Stomach (tissue), 9 donors: ENCODE results near the gene SP4. TPM values are rescaled to one million over a fixed set of nuclear protein-coding genes. Genes with fewer than 3 reads are reported as not detected.

Experiments used
- DNase-seq, 2 donors: peaks; one replicate each; pipeline versions ENCODE4 v3.0.0 to v3.0.0-alpha.2; 2013 to 2019
- H3K27ac ChIP-seq, 5 donors: fragments of 200-600 bp in 4 of 5; sonication (generic) in 4 of 5; one replicate each; pipeline ENCODE4 v1.5.1; 2013 to 2019; ENCODE audit warnings: mild to moderate bottlenecking in 1 of 5, moderate library complexity in 1 of 5
- H3K27me3 ChIP-seq, 3 donors: fragments of 200-600 bp; sonication (generic); one replicate each; pipeline ENCODE4 v1.5.1; 2017 to 2019; ENCODE audit warnings: mixed run types in 1 of 3
- H3K36me3 ChIP-seq, 4 donors: fragments of 200-600 bp; sonication (generic); 1 replicate in 3 of 4; 2 replicates in 1 of 4; pipeline ENCODE4 v1.5.1; 2016 to 2019
- H3K4me1 ChIP-seq, 4 donors: fragments of 200-600 bp; sonication (generic); one replicate each; pipeline ENCODE4 v1.5.1; 2016 to 2019
- H3K4me3 ChIP-seq, 4 donors: fragments of 200-600 bp; sonication (generic) in 3 of 4; one replicate each; pipeline ENCODE4 v1.5.1; 2016 to 2019; ENCODE audit warnings: mild to moderate bottlenecking in 1 of 4
- H3K9me3 ChIP-seq, 4 donors: fragments of 200-600 bp; sonication (generic); one replicate each; pipeline ENCODE4 v1.5.1; 2016 to 2019
- EP300 ChIP-seq: sonication (generic); formaldehyde crosslinking; IDR thresholded peaks from one replicate; pipeline ENCODE4 v1.6.1; 2017; ENCODE audit warnings: antibody characterized with exemption
- POLR2A ChIP-seq, 4 donors: fragments of 450-650 bp; IDR thresholded peaks; one replicate each; pipeline ENCODE4 v1.6.1; 2016; ENCODE audit warnings: antibody characterized with exemption in 4 of 4, control low read depth in 2 of 4, mild to moderate bottlenecking in 1 of 4, moderate library complexity in 1 of 4
- POLR2AphosphoS5 ChIP-seq, 3 donors: sonication (generic); formaldehyde crosslinking; IDR thresholded peaks; one replicate each; pipeline ENCODE4 v1.6.1; 2016; ENCODE audit warnings: antibody characterized with exemption in 3 of 3
- WGBS, 5 donors: extraction: QIAGEN DNeasy Blood & Tissue Kit in 3 of 5; methylation state at CpG; one replicate each; pipeline versions ENCODE4 v1.1.5 to v1.1.7; 2013 to 2018; 5-methylcytosine and 5-hydroxymethylcytosine counted together
- intact Hi-C: fragments of 100-400 bp; cut with DNase I; formaldehyde crosslinking; loops from one replicate; pipeline ENCODE4 v1.15.1; 2023; ENCODE audit warnings: low total_unique reads
- polyA plus RNA-seq, 3 donors: library from polyadenylated mRNA; stranded (reverse); fragments of 200-250 nt; gene quantifications; one replicate each; pipeline ENCODE4 v1.2.3, GENCODE V29; 2013
- total RNA-seq, 5 donors: library from RNA; depleted of rRNA; stranded (reverse); fragments of >200 nt; gene quantifications; one replicate each; pipeline versions ENCODE4 v1.1.0 to v1.2.3, GENCODE V29; 2014 to 2016
- TF ChIP-seq, protein P1 (sequence below), 7 experiments: fragments of 450-650 bp in 4 of 7; fragments of 200-600 bp in 3 of 7; sonication (generic) in 3 of 7; IDR thresholded peaks; one replicate each; pipeline ENCODE4 v1.5.1; 2016 to 2019; ENCODE audit warnings: antibody characterized with exemption in 7 of 7, control low read depth in 2 of 7, mild to moderate bottlenecking in 1 of 7
- donor health status: healthy with polysubstance abuse.
- donor health status: Bipolar disorder and iron deficiency.
- donor health status: healthy.

Gene SP4
- total and polyA plus RNA-seq, 8 donors, result 0.58 to 16.7 (median 2.4) TPM

DNA sequence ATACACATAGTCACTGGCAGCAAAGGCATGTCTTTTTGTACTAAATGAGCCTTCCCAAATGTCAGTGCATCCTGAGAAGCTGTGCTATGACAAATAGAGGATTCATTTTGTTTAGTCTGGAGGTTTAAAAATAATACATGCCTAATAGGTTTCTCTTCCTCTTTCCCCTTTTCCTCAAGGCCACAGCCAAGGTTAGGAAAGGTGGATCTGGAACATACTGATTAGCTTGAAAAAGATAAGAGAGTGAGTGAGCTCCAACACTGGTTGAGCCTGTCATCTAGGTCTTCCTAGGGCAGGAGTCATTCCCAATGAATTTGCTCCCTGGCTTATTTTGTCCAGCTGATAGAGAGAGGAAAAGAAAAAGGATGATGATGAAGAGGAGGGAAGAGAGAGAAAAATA is 14.4 kb upstream of the SP4 start:
- Histone ChIP-seq H3K4me1 (no peaks in the 10 kb centered on the region), H3K36me3 (no peaks in the 10 kb centered on the region), H3K27me3 (no peaks in the 10 kb centered on the region), H3K4me3 (no peak overlapping the region), H3K9me3 (no peaks in the 10 kb centered on the region), H3K27ac (no peak overlapping the region)
- DNase-seq, result no peak
- TF ChIP-seq POLR2AphosphoS5 (IDR thresholded peaks at IDR 0.05) (no peak), POLR2A (IDR thresholded peaks at IDR 0.05) (no peak), EP300 (no peak)
- TF ChIP-seq, protein P1, sequence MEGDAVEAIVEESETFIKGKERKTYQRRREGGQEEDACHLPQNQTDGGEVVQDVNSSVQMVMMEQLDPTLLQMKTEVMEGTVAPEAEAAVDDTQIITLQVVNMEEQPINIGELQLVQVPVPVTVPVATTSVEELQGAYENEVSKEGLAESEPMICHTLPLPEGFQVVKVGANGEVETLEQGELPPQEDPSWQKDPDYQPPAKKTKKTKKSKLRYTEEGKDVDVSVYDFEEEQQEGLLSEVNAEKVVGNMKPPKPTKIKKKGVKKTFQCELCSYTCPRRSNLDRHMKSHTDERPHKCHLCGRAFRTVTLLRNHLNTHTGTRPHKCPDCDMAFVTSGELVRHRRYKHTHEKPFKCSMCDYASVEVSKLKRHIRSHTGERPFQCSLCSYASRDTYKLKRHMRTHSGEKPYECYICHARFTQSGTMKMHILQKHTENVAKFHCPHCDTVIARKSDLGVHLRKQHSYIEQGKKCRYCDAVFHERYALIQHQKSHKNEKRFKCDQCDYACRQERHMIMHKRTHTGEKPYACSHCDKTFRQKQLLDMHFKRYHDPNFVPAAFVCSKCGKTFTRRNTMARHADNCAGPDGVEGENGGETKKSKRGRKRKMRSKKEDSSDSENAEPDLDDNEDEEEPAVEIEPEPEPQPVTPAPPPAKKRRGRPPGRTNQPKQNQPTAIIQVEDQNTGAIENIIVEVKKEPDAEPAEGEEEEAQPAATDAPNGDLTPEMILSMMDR (IDR thresholded peaks at IDR 0.05), result no peak
- intact Hi-C loops, result no loop called here

DNA sequence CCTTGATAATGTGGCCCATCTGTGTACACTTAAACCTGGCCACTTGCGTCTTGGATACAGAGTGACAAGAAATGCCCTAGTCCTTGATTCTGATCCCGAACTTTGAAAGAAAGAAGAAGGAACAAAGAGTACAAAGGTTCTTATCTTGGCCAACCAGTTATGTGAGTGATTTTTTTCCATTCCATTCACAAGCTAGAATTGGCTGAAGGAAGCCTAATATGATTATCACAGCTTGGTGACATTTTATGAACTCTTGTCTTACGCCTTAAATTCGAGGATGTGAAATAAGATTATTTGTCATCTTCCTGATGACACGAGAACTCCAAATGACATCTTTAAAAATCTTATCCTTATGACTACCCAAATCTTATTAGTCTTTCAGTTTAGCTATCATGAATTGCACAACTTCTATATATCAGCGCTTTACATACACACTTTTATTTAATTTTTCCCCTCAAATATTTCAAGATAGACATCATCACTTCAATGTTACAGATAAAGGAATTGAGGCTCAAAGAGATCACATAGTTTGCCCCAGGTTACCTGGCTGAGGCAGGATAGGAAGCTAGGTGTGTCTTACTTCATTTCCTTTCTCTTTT is 13.0 kb upstream of the SP4 start:
- H3K27me3 ChIP-seq, result no peaks in the 10 kb centered on the region
- H3K4me1 ChIP-seq, result no peaks in the 10 kb centered on the region
- TF ChIP-seq POLR2AphosphoS5 (IDR thresholded peaks at IDR 0.05) (no peak), EP300 (no peak), POLR2A (IDR thresholded peaks at IDR 0.05) (no peak)
- TF ChIP-seq, protein P1 (IDR thresholded peaks at IDR 0.05), result no peak
- no peaks in the 10 kb centered on the region for H3K9me3 ChIP-seq
- H3K36me3 ChIP-seq, result no peaks in the 10 kb centered on the region
- H3K4me3 ChIP-seq, result no peak overlapping the region
- no peak for DNase-seq
- no peak overlapping the region for H3K27ac ChIP-seq
- WGBS, 5 donors, result 53 to 70% (median 62%) methylated on average over 6 of the region's 6 CpGs
- intact Hi-C loops, result no loop called here

DNA sequence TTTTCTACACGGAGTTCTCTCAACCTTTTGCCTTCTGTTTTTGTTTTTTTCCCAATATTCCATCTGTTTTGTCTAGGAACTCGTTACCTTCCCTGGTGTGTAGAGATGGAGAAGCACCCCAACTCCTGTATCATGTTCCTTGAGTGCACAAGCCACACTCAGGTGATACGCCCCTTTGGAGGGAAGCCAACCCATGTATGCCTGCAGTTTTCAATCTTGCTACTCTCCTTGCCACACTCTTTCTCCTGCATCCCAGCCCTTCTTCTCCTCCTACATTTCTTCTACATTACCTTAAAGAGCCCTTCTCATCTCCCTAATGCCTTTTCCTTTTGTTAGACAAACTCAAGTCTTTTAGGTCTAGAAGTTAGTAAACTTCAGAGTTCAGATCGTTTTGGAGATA is 10.2 kb upstream of the SP4 start:
- Histone ChIP-seq H3K27ac (no peak overlapping the region), H3K36me3 (no peaks in the 10 kb centered on the region), H3K27me3 (no peaks in the 10 kb centered on the region), H3K4me3 (no peak overlapping the region), H3K9me3 (no peaks in the 10 kb centered on the region), H3K4me1 (no peaks in the 10 kb centered on the region)
- TF ChIP-seq EP300, result no peak
- TF ChIP-seq POLR2AphosphoS5 (IDR thresholded peaks at IDR 0.05), result no peak
- TF ChIP-seq POLR2A (IDR thresholded peaks at IDR 0.05), result no peak
- TF ChIP-seq, protein P1 (IDR thresholded peaks at IDR 0.05), result no peak
- 38 to 68% (median 55%) methylated on average over 4 of the region's 4 CpGs for WGBS, 5 donors
- DNase-seq, result no peak
- intact Hi-C loops, result no loop called here

DNA sequence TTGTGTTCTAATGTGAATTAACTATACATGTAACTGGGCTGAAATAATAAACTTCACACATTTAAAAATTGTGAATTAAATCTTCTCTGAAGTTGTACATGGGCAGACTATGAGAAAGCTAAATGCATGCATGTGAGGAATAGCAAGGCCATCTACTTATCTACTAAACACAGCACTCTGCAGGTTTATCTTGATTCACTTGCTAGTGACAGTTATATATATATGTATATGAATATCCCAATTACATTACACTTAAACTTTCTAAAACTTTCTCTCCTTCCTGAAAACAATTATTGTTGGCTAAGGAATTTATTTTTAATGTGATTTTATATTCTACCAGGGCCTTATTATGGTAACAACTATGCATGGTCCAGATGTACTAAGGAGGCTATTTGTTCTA is 5.1 kb upstream of the SP4 start:
- Histone ChIP-seq H3K27ac (no peak overlapping the region), H3K27me3 (no peaks in the 10 kb centered on the region), H3K36me3 (no peaks in the 10 kb centered on the region), H3K4me3 (no peak overlapping the region), H3K4me1 (peaks cover 6 to 8% (median 7%) of the 10 kb centered on the region in 4 donors), H3K9me3 (no peaks in the 10 kb centered on the region)
- intact Hi-C loops, result no loop called here
- no peak for DNase-seq
- no peak for TF ChIP-seq POLR2A (IDR thresholded peaks at IDR 0.05)
- no peak for TF ChIP-seq EP300
- TF ChIP-seq POLR2AphosphoS5 (IDR thresholded peaks at IDR 0.05), result no peak
- TF ChIP-seq, protein P1 (IDR thresholded peaks at IDR 0.05), result no peak
